Naive B cell (primary cell): ENCODE results near the gene UTS2R. TPM values are rescaled to one million over a fixed set of nuclear protein-coding genes. Genes with fewer than 3 reads are reported as not detected.
"Not testable (repeated sequence)": the region's sequence is repeated elsewhere in the genome, so short reads cannot be mapped to it uniquely, and the experiment has no call there.

Experiments used
- ATAC-seq, 2 donors: fragments of 150-1000 bp; cut with Tn5 transposase; 2 replicates each; pipeline ENCODE4 v1.10.0; 2021; ENCODE audit warnings: low read depth in 2 of 2, mild to moderate bottlenecking in 2 of 2, moderate library complexity in 2 of 2
- DNase-seq: peaks from one replicate; pipeline ENCODE4 v3.0.0; 2022
- H3K27ac Mint-ChIP-seq, 6 donors: one replicate each; pipeline ENCODE4 v1.8.0; 2020 to 2022; ENCODE audit warnings: mild to moderate bottlenecking in 6 of 6, mixed read lengths in 6 of 6, moderate library complexity in 5 of 6, inconsistent platforms in 2 of 6
- H3K27me3 Mint-ChIP-seq, 3 donors: one replicate each; pipeline ENCODE4 v1.8.0; 2021 to 2022; ENCODE audit warnings: mixed read lengths in 3 of 3, mild to moderate bottlenecking in 1 of 3
- H3K36me3 Mint-ChIP-seq, 2 donors: one replicate each; pipeline ENCODE4 v1.8.0; 2020 to 2022; ENCODE audit warnings: mixed read lengths in 2 of 2, inconsistent platforms in 1 of 2, mild to moderate bottlenecking in 1 of 2
- H3K4me1 Mint-ChIP-seq, 3 donors: one replicate each; pipeline ENCODE4 v1.8.0; 2020 to 2022; ENCODE audit warnings: mixed read lengths in 3 of 3, inconsistent platforms in 1 of 3, mild to moderate bottlenecking in 1 of 3, moderate library complexity in 1 of 3
- H3K4me3 Mint-ChIP-seq, 8 donors: one replicate each; pipeline ENCODE4 v1.8.0; 2020 to 2022; ENCODE audit warnings: mild to moderate bottlenecking in 8 of 8, mixed read lengths in 8 of 8, moderate library complexity in 8 of 8, inconsistent platforms in 2 of 8
- H3K9me3 Mint-ChIP-seq, 7 donors: one replicate each; pipeline ENCODE4 v1.8.0; 2020 to 2022; ENCODE audit warnings: mixed read lengths in 7 of 7, mild to moderate bottlenecking in 5 of 7, inconsistent platforms in 2 of 7, moderate library complexity in 1 of 7
- polyA plus RNA-seq, 6 donors: library from polyadenylated mRNA; unstranded; fragments of 300-500 nt; fragmentation: Illumina TruSeq; gene quantifications; one replicate each; pipeline ENCODE4 v1.2.3, GENCODE V29; 2021; ENCODE audit warnings: low read depth in 6 of 6

The UTS2R gene
- polyA plus RNA-seq, 6 donors from 2014 or later, result not detected

DNA sequence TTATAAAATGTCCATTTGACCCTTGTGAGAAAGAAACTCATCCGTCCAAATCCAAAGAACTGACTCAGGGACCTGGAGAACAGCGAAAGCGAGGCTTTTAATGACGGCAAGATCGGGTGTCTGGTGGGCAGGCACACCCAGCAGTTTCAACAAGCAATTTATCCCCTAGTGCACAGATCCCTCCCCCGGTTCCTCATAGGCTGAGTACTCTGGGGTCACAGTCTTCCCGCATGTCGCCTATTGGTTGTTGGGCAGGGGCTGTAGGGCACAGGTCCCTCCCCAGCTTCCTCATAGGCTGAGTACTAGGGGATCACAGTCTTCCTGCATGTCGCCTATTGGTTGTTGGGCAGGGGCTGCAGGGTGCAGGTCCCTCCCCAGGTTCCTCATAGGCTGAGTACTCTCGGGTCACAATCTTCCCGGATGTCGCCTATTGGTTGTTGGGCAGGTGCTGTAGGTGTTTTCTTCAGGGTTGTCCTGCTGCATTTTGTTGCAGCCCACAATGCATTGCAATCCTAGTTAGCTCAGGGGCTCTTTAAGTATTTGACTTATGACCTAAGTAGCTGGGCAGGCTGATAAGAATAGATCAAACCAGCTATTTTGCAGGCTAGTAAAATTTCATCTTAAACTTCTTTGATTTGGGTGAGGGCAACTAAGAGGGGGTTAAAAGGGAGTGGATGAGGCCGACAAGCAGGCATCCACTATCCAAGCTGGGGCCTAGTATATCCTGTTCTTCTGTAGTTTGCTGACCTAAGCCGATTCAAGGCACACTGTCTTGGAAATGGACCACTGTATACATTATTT, 3.6 kb upstream of the UTS2R start:
- DNase-seq (no peak), ATAC-seq (no peak)
- H3K4me1 Mint-ChIP-seq, result peaks cover 10 to 17% (median 16%) of the 10 kb centered on the region in 3 donors
- H3K4me3 Mint-ChIP-seq, result no peak overlapping the region
- H3K36me3 Mint-ChIP-seq, result no peaks in the 10 kb centered on the region
- no peaks in the 10 kb centered on the region for H3K9me3 Mint-ChIP-seq
- H3K27ac Mint-ChIP-seq, result peak overlapping the region in 1 of 6 donors; percentile 28
- H3K27me3 Mint-ChIP-seq, result peaks cover 27 to 43% (median 31%) of the 10 kb centered on the region in 3 donors

DNA sequence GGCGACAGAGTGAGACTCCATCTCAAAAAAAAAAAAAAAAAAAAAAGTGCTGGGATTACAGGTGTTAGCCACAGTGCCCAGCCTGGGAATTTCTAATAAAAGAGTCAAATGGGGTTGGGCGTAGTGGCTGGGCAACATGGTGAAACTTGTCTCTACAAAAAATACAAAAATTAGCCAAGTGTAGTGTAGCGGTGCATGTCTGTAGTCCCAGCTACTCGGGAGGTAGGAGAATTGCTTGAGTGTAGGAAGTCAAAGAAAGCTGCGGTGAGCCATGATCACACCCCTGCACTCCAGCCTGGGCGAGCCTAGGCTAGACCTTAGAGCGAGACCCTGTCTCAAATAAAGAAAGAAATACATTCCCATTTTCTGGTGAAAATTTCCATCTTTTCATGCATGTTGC, 2.4 kb upstream of the UTS2R start:
- Mint-ChIP-seq H3K4me3 (peak overlapping the region in 1 of 8 donors; percentile 35), H3K27me3 (peaks cover 30 to 50% (median 34%) of the 10 kb centered on the region in 3 donors), H3K36me3 (no peaks in the 10 kb centered on the region), H3K4me1 (peaks cover 13 to 21% (median 20%) of the 10 kb centered on the region in 3 donors), H3K9me3 (no peaks in the 10 kb centered on the region), H3K27ac (no peak overlapping the region)
- no peak for ATAC-seq
- no peak for DNase-seq

DNA sequence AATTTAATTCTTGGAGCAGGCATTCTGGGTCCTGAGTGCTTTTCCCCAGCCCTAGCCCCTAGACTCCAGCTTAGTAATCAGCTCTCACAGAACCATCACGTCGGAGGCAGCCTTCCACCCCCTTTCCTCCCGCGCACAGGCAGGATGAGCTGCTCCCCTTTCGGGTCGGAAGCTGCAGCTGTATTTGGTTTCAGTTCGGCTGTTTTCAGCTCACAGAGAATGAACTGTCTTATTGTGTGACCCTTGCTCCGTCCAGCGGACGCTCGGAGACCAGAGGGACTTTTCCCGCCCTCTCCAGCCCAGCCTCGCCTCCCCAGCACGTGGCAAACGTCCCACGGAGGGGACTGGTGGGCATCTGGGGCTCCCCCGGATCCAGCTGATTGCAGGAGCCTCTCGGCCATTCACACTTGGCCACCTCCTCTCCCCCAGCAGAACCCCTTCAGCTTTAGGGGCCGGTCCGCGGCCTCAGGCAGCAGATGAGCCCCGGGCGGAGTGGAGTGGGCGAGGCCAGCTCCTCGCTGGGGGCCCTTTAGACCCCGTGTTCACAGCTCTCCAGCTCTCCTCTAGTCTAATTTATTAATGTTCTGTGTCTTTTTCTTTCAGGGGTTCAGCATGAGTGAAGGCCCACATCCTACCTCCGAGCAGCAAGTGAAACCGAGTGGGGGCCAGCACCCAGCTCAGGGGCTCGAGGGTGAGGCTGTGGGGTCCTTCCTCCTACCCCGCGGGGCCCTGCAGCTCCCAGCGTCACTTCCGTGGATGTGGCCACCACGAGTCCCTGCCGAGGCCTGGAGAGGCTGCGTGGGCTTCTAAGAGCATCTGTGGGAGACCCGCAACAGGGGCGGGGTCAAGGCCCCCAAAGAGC, 863 bp upstream of the UTS2R start:
- Mint-ChIP-seq H3K4me3 (peak overlapping the region; percentile 77 to 94 (median 86)), H3K27me3 (peaks cover 26 to 56% (median 34%) of the 10 kb centered on the region in 3 donors), H3K27ac (no peak overlapping the region), H3K4me1 (peaks cover 13 to 21% (median 20%) of the 10 kb centered on the region in 3 donors), H3K36me3 (no peaks in the 10 kb centered on the region), H3K9me3 (no peaks in the 10 kb centered on the region)
- ATAC-seq (peak; percentile 56 to 63), DNase-seq (peak; percentile 27)

DNA sequence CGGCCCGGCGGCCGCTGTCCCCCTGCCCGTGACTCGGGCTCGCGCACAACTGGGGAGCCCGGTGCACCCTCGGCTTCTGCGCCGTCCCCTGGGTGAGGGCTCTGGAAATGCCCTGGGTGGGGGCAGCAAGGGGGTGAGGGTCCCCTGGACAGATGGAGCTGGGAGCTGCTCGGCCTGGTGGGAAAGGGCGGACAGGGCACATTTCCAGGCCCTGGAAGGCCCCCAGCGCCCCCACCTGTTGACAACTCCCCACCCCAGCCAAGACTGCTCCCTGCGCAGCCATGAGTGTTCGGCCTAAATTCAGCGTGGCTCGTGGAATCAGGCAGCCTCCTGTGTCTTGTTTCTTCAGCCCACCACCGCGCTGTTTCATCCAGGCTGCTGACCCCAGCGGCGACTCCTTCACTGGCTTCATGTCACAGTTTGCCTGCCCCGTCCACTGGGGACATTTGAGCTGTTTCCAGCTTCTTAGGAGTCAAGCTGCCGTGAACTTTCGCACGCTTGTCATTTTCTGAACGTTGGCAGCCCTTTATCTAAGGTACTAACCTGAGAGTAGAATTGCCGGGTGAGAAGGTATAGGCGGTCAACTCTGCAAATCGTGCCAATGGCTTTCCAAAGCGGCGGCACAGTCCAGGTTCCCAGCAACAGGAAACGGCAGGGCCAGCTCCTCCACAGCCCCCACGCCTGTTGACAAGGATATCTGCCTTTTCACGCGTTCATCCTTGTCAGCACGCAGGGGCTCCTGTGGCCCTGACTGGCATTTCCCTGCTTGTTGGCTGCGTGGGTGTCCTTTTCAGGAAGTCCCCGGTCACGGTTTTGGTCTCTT, 895 bp downstream of the UTS2R start:
- Mint-ChIP-seq H3K36me3 (no peaks in the 10 kb centered on the region), H3K27ac (peak overlapping the region in 2 of 6 donors; percentile 22 to 78)
- peak; percentile 14 for DNase-seq

DNA sequence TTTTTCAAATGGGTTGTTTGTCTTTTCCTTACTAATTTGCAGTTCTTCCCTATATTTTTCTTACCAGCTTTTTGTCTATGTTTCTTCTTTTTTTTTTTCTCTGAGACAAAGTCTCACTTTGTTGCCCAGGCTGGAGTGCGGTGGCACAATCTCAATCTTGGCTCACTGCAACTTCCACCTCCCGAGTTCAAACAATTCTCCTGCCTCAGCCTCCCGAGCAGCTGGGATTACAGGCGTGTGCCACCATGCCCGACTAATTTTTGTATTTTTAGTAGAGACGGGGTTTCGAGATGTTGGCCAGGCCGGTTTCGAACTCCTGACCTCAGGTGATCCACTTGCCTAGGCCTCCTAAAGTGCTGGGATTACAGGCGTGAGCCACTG, 1.5 kb downstream of the UTS2R start:
- H3K4me1 Mint-ChIP-seq, result peaks cover 13 to 21% (median 20%) of the 10 kb centered on the region in 3 donors
- peak overlapping the region in 2 of 6 donors; percentile 18 to 25 for H3K27ac Mint-ChIP-seq
- peak overlapping the region in 6 of 8 donors; percentile 58 to 90 (median 75) for H3K4me3 Mint-ChIP-seq
- H3K36me3 Mint-ChIP-seq, DNase-seq, H3K9me3 Mint-ChIP-seq, ATAC-seq: not testable (repeated sequence)
- peaks cover 28 to 66% (median 38%) of the 10 kb centered on the region in 3 donors for H3K27me3 Mint-ChIP-seq

More for the DNA sequence above, 895 bp downstream of the UTS2R start:
- Mint-ChIP-seq H3K27me3 (peaks cover 28 to 66% (median 32%) of the 10 kb centered on the region in 3 donors), H3K4me1 (peaks cover 13 to 21% (median 20%) of the 10 kb centered on the region in 3 donors), H3K4me3 (peak overlapping the region; percentile 58 to 90 (median 72)), H3K9me3 (no peaks in the 10 kb centered on the region)
- peak; percentile 40 to 58 for ATAC-seq

DNA sequence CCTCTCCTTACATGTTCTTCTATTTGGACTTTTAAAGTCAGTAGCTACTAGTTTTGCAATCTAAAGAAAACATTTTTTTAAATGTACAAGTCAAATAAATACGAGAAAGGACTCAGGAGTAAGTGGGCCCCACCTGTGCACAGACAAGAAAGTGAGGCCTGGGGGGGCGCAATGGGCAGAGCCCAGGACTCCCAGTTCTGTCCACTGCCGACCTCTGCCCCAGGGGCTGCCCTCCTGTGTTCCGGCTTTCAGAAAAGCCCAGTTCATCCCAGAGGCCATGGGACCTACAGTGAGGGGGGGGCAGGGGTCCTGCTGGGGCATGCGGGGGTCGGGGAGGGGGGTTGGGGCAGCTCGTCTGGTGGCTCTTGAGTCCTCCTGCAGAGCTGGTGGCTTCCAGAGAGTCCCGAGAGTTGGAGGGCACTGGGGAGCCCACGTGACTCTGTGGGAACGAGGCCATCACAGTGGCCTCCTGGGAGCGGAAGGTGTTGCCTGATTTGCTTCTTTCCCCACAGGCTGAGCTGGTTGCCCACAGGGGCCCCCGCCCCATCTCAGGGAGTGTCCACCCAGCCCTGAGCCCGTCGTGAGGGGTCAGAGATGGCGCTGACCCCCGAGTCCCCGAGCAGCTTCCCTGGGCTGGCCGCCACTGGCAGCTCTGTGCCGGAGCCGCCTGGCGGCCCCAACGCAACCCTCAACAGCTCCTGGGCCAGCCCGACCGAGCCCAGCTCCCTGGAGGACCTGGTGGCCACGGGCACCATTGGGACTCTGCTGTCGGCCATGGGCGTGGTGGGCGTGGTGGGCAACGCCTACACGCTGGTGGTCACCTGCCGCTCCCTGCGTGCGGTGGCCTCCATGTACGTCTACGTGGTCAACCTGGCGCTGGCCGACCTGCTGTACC, 2.4 kb downstream of the UTS2R start:
- Mint-ChIP-seq H3K27me3 (peaks cover 32 to 71% (median 44%) of the 10 kb centered on the region in 3 donors), H3K9me3 (peaks cover 0 to 2% (median 0%) of the 10 kb centered on the region in 7 donors), H3K4me3 (peak overlapping the region in 1 of 8 donors; percentile 63), H3K4me1 (peaks cover 15 to 22% (median 20%) of the 10 kb centered on the region in 3 donors), H3K27ac (no peak overlapping the region), H3K36me3 (no peaks in the 10 kb centered on the region)
- DNase-seq (no peak), ATAC-seq (no peak)

DNA sequence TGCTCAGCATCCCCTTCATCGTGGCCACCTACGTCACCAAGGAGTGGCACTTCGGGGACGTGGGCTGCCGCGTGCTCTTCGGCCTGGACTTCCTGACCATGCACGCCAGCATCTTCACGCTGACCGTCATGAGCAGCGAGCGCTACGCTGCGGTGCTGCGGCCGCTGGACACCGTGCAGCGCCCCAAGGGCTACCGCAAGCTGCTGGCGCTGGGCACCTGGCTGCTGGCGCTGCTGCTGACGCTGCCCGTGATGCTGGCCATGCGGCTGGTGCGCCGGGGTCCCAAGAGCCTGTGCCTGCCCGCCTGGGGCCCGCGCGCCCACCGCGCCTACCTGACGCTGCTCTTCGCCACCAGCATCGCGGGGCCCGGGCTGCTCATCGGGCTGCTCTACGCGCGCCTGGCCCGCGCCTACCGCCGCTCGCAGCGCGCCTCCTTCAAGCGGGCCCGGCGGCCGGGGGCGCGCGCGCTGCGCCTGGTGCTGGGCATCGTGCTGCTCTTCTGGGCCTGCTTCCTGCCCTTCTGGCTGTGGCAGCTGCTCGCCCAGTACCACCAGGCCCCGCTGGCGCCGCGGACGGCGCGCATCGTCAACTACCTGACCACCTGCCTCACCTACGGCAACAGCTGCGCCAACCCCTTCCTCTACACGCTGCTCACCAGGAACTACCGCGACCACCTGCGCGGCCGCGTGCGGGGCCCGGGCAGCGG, 3.2 kb downstream of the UTS2R start:
- H3K27ac Mint-ChIP-seq, result no peak overlapping the region
- DNase-seq (no peak), ATAC-seq (no peak)
- no peaks in the 10 kb centered on the region for H3K36me3 Mint-ChIP-seq
- no peak overlapping the region for H3K4me3 Mint-ChIP-seq
- peaks cover 0 to 2% (median 0%) of the 10 kb centered on the region in 7 donors for H3K9me3 Mint-ChIP-seq
- H3K27me3 Mint-ChIP-seq, result peaks cover 25 to 70% (median 49%) of the 10 kb centered on the region in 3 donors
- peaks cover 15 to 22% (median 22%) of the 10 kb centered on the region in 3 donors for H3K4me1 Mint-ChIP-seq

DNA sequence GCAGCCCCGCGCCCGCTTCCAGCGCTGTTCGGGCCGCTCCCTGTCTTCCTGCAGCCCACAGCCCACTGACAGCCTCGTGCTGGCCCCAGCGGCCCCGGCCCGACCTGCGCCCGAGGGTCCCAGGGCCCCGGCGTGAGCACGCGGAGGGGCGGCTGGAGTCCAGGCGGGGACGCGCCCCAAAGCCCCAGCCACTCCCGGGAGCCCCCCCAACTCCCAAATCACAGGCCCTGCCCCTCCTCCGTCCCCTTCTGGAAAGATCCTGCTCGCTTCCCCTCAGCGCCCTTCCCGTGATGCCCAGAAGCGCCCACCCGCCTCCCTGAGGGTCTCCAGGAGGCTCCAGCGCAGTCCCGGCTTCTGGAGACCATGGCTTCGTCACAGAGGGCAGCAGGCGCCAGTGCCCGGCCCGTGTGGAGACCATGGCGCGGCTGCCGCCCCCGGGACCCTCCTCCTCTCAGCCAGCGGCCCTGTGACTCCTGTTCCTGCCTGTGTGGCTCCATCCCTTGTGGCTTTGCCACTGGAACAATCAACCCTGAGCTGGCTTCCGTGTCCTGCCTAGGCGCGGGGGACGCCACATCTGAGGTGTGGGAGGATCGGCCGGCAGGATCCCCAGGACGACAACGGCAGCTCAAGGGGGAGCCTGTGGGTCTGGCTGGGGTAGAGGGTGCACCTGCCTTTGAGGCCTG, 3.9 kb downstream of the UTS2R start:
- peaks cover 25 to 73% (median 56%) of the 10 kb centered on the region in 3 donors for H3K27me3 Mint-ChIP-seq
- H3K9me3 Mint-ChIP-seq, result peaks cover 0 to 3% (median 0%) of the 10 kb centered on the region in 7 donors
- no peak for DNase-seq
- ATAC-seq, result no peak
- no peak overlapping the region for H3K4me3 Mint-ChIP-seq
- no peak overlapping the region for H3K27ac Mint-ChIP-seq
- peaks cover 14 to 25% (median 19%) of the 10 kb centered on the region in 3 donors for H3K4me1 Mint-ChIP-seq
- no peaks in the 10 kb centered on the region for H3K36me3 Mint-ChIP-seq

DNA sequence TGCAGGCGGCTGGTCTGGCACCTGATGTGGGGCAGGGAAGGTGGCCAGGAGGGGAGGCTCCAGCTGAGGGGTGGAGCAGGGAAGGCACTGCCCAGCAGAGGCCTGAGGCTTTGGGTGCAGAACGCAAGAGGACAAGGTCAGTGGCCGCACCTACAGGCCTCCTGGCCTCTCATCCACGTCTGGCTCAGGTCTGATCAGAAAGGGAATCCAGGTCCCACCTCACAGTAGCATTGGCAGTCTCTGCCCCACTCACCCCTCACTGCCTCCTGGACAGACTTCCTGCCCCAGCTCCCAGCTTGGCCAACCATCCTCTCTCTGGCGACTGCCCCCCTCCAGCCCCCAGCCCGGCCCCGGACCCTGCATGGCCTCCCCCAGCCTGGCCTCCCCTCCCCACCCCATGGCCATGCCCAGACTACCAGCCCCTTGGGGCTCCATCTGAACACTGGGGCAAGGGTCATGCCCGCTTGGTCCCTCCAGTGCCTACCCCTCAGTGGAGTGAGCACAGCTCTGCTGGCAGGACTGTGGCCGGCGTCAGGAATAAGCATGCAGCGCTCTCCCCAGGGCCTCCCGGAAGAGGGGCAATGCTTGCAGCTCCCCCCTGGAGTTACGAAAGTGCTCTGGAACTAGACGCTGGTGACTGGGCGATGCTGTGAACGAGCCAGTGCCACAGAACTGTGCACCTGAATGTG, 4.6 kb downstream of the UTS2R start:
- Mint-ChIP-seq H3K27ac (no peak overlapping the region), H3K4me1 (peaks cover 10 to 19% (median 14%) of the 10 kb centered on the region in 3 donors), H3K9me3 (peaks cover 0 to 4% (median 0%) of the 10 kb centered on the region in 7 donors), H3K4me3 (peak overlapping the region in 2 of 8 donors; percentile 35 to 64), H3K27me3 (peaks cover 22 to 73% (median 54%) of the 10 kb centered on the region in 3 donors), H3K36me3 (no peaks in the 10 kb centered on the region)
- no peak for DNase-seq
- ATAC-seq, result no peak

DNA sequence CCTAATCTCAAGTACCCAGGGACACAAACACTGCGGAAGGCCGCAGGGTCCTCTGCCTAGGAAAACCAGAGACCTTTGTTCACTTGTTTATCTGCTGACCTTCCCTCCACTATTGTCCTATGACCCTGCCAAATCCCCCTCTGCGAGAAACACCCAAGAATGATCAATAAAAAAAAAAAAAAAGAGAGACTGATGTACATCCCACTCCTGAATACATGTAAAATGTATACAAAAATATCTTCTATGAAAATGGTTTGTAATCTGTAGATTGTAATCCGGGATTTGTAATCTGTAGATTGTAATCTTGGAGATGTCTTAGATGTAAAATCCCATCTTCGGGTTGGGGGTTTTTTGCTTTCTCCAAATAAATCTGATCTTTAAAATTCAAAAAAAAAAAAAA, 5.7 kb downstream of the UTS2R start:
- not testable (repeated sequence) for H3K27ac Mint-ChIP-seq, ATAC-seq, H3K4me3 Mint-ChIP-seq, DNase-seq, H3K36me3 Mint-ChIP-seq, H3K9me3 Mint-ChIP-seq
- Mint-ChIP-seq H3K27me3 (peaks cover 25 to 77% (median 57%) of the 10 kb centered on the region in 3 donors), H3K4me1 (peaks cover 13 to 16% (median 14%) of the 10 kb centered on the region in 3 donors)
